ENCODE data around the gene PARD6B. TPM values are rescaled to one million over a fixed set of nuclear protein-coding genes. Genes with fewer than 3 reads are reported as not detected.
A peak's percentile ranks its signal among the peaks of the same experiment; 100 is the strongest.

Gene PARD6B
- total and polyA plus RNA-seq, 11 donors: 1.3 to 12.2 (median 4.2) TPM

- WGBS, 4 donors: 93 to 97% (median 97%) methylated on average over 2 of the region's 2 CpGs
- no peak overlapping the region for H3K27ac ChIP-seq
- H3K27me3 ChIP-seq: no peaks in the 10 kb centered on the region
- H3K4me3 ChIP-seq: no peak overlapping the region
- intact Hi-C loops (cut with DNase I): no loop called here
- no peak for TF ChIP-seq POLR2A (IDR thresholded peaks at IDR 0.05)
- TF ChIP-seq, protein P1, sequence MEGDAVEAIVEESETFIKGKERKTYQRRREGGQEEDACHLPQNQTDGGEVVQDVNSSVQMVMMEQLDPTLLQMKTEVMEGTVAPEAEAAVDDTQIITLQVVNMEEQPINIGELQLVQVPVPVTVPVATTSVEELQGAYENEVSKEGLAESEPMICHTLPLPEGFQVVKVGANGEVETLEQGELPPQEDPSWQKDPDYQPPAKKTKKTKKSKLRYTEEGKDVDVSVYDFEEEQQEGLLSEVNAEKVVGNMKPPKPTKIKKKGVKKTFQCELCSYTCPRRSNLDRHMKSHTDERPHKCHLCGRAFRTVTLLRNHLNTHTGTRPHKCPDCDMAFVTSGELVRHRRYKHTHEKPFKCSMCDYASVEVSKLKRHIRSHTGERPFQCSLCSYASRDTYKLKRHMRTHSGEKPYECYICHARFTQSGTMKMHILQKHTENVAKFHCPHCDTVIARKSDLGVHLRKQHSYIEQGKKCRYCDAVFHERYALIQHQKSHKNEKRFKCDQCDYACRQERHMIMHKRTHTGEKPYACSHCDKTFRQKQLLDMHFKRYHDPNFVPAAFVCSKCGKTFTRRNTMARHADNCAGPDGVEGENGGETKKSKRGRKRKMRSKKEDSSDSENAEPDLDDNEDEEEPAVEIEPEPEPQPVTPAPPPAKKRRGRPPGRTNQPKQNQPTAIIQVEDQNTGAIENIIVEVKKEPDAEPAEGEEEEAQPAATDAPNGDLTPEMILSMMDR (IDR thresholded peaks at IDR 0.05): no peak
- H3K36me3 ChIP-seq: no peaks in the 10 kb centered on the region
- no peak for DNase-seq
- no peak for ATAC-seq
- H3K4me1 ChIP-seq: peaks cover 0 to 22% (median 10%) of the 10 kb centered on the region in 12 donors
- H3K9me3 ChIP-seq: no peaks in the 10 kb centered on the region
Measured at GRCh38 chr20:50787181-50787580, 55.8 kb downstream of the PARD6B start.

- Histone ChIP-seq H3K4me3 (peak overlapping the region in 2 of 12 donors; percentile 15), H3K9me3 (no peaks in the 10 kb centered on the region), H3K27me3 (peaks cover 0 to 4% (median 0%) of the 10 kb centered on the region in 9 donors), H3K27ac (peak overlapping the region in 6 of 12 donors; percentile 16 to 62 (median 34)), H3K36me3 (no peaks in the 10 kb centered on the region), H3K4me1 (peaks cover 0 to 22% (median 10%) of the 10 kb centered on the region in 12 donors)
- no peak for TF ChIP-seq POLR2A (IDR thresholded peaks at IDR 0.05)
- TF ChIP-seq, protein P1 (IDR thresholded peaks at IDR 0.05): peak in 5 of 12 donors; percentile 7 to 42 (median 25)
- WGBS, 4 donors: 56 to 64% (median 58%) methylated on average over 18 of the region's 18 CpGs
- intact Hi-C loops (cut with DNase I): no loop called here
- DNase-seq (peak in 1 of 5 donors; percentile 34), ATAC-seq (no peak)
Measured at GRCh38 chr20:50788045-50788991, 56.9 kb downstream of the PARD6B start.

GRCh38 chr20:50789968-50790650 is 58.7 kb downstream of the PARD6B start:
- Histone ChIP-seq H3K27ac (peak overlapping the region; percentile 53 to 89 (median 70)), H3K4me3 (no peak overlapping the region), H3K4me1 (peaks cover 0 to 35% (median 18%) of the 10 kb centered on the region in 12 donors), H3K27me3 (peaks cover 0 to 4% (median 0%) of the 10 kb centered on the region in 9 donors), H3K9me3 (no peaks in the 10 kb centered on the region), H3K36me3 (no peaks in the 10 kb centered on the region)
- intact Hi-C loops (cut with DNase I): loop anchor here in 9 of 10 donors (5.0 to 10.0 kb wide), 8 partner anchors 135 to 535 kb away; partner anchors contain the start of genes ADNP (in 1 of the 9), DPM1 (in 1 of the 9) and MOCS3 (in 1 of the 9)
- TF ChIP-seq POLR2A (IDR thresholded peaks at IDR 0.05): no peak
- TF ChIP-seq, protein P1 (IDR thresholded peaks at IDR 0.05): no peak
- ATAC-seq (no peak), DNase-seq (no peak)
- WGBS, 4 donors: 77 to 90% (median 84%) methylated on average over 10 to 11 of the region's 11 CpGs

Data from heart left ventricle (tissue), 16 donors.